ENCODE data around the gene SPTBN5. TPM values are rescaled to one million over a fixed set of nuclear protein-coding genes. Genes with fewer than 3 reads are reported as not detected.

Gene SPTBN5
- total RNA-seq, 4 donors from 2014 or later, result 0.17 to 1.2 (median 0.68) TPM

GRCh38 chr15:41907141-41907540, 13.3 kb upstream of the SPTBN5 start:
- Histone ChIP-seq H3K27me3 (no peaks in the 10 kb centered on the region), H3K27ac (replicated peaks in 1 of 4) (peak overlapping the region in 1 of 4 donors; percentile 18), H3K36me3 (peaks cover 11 to 74% (median 39%) of the 10 kb centered on the region in 4 donors), H3K4me1 (peaks cover 5 to 21% (median 15%) of the 10 kb centered on the region in 4 donors), H3K4me3 (no peak overlapping the region), H3K9me3 (no peaks in the 10 kb centered on the region)
- intact Hi-C loops (cut with DNase I), result no loop called here
- TF ChIP-seq EP300 (IDR thresholded peaks at IDR 0.05) (no peak), POLR2A (IDR thresholded peaks at IDR 0.05; ENCODE audit: low read depth) (no peak), POLR2AphosphoS5 (IDR thresholded peaks at IDR 0.05) (no peak)
- TF ChIP-seq, protein P1, sequence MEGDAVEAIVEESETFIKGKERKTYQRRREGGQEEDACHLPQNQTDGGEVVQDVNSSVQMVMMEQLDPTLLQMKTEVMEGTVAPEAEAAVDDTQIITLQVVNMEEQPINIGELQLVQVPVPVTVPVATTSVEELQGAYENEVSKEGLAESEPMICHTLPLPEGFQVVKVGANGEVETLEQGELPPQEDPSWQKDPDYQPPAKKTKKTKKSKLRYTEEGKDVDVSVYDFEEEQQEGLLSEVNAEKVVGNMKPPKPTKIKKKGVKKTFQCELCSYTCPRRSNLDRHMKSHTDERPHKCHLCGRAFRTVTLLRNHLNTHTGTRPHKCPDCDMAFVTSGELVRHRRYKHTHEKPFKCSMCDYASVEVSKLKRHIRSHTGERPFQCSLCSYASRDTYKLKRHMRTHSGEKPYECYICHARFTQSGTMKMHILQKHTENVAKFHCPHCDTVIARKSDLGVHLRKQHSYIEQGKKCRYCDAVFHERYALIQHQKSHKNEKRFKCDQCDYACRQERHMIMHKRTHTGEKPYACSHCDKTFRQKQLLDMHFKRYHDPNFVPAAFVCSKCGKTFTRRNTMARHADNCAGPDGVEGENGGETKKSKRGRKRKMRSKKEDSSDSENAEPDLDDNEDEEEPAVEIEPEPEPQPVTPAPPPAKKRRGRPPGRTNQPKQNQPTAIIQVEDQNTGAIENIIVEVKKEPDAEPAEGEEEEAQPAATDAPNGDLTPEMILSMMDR (IDR thresholded peaks at IDR 0.05), result no peak
- DNase-seq (ENCODE audit: extremely low spot score), result no peak
- WGBS, result 75% methylated on average over 3 of the region's 3 CpGs

- Histone ChIP-seq H3K4me1 (peaks cover 5 to 17% (median 14%) of the 10 kb centered on the region in 4 donors), H3K4me3 (no peak overlapping the region), H3K36me3 (peaks cover 11 to 70% (median 41%) of the 10 kb centered on the region in 4 donors), H3K27me3 (no peaks in the 10 kb centered on the region), H3K9me3 (no peaks in the 10 kb centered on the region), H3K27ac (replicated peaks in 1 of 4) (peak overlapping the region in 1 of 4 donors; percentile 18)
- 95% methylated on average over 4 of the region's 5 CpGs for WGBS
- TF ChIP-seq EP300 (IDR thresholded peaks at IDR 0.05) (no peak), POLR2A (IDR thresholded peaks at IDR 0.05; ENCODE audit: low read depth) (no peak), POLR2AphosphoS5 (IDR thresholded peaks at IDR 0.05) (no peak)
- TF ChIP-seq, protein P1 (IDR thresholded peaks at IDR 0.05), result no peak
- DNase-seq (ENCODE audit: extremely low spot score), result no peak
- intact Hi-C loops (cut with DNase I), result no loop called here
Observed at GRCh38 chr15:41906608-41907007, 12.8 kb upstream of the SPTBN5 start.

DNA sequence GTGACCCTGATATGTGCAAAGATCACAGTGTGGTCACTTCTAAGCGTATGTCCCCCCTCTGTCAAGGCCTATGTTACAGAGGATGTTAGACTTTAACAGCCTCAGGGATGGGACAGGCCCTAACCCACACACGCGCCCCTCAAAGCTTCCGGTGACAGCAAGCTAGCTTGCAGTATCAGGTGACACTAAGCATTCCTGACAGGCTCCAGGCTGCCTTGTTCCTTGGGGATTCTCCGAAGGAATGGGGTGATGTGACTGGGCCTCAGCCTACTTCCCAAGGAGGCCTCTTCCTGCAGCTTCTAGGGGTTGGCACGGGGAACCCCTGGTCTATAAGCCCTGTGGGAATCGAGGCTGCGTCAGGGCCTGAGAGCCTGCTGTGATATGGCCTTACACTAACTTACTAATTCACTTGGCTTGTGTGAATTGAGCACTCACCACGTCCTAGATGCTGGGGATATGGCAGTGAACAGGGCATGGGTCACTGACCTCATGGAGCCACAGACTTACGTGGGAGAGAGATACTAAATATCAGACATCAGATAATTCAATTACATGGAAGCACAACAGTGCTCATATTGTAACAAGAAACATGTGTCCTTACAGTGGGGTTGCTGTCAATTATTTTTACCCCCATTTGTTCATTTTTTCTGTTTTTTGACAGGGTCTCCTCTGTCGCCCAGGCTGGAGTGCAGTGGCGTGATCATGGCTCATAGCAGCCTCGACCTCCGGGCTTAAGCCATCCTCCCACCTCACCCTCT, 11.4 kb upstream of the SPTBN5 start:
- DNase-seq (ENCODE audit: extremely low spot score), result no peak
- WGBS, result 86% methylated on average over 7 of the region's 14 CpGs
- no peaks in the 10 kb centered on the region for H3K9me3 ChIP-seq
- H3K27ac ChIP-seq (replicated peaks in 1 of 4), result no peak overlapping the region
- TF ChIP-seq EP300 (IDR thresholded peaks at IDR 0.05) (no peak), POLR2AphosphoS5 (IDR thresholded peaks at IDR 0.05) (no peak), POLR2A (IDR thresholded peaks at IDR 0.05; ENCODE audit: low read depth) (no peak)
- TF ChIP-seq, protein P1 (IDR thresholded peaks at IDR 0.05), result no peak
- intact Hi-C loops (cut with DNase I), result no loop called here
- no peaks in the 10 kb centered on the region for H3K27me3 ChIP-seq
- H3K36me3 ChIP-seq, result peaks cover 17 to 73% (median 53%) of the 10 kb centered on the region in 4 donors
- no peak overlapping the region for H3K4me3 ChIP-seq
- peaks cover 5 to 17% (median 14%) of the 10 kb centered on the region in 4 donors for H3K4me1 ChIP-seq

DNA sequence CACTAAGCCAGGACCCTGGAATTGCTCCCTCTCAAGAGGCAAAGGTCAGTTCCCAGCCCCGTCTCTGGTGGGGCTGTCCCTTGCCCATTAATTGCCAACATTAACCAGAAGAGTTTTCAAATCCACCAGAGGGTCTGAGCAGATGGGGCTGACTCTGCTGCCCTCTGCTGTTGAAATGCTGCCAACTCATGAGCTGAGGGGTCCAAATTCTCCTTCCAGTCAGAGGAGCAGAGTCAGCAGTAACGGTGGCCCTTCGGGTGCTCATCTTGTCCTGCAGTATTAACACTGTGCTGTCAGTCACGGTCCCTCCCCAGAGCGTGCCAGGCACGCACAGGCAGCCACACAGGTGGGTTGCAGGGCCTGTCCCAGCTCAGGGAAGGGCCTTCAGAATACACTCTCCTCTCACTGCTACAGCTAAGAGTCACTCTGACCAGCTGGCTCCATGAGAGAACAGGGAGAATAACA, 10.7 kb upstream of the SPTBN5 start:
- DNase-seq (ENCODE audit: extremely low spot score), result no peak
- 0% methylated on average over 1 of the region's 6 CpGs for WGBS
- peaks cover 17 to 73% (median 55%) of the 10 kb centered on the region in 4 donors for H3K36me3 ChIP-seq
- no peak overlapping the region for H3K27ac ChIP-seq (replicated peaks in 1 of 4)
- H3K4me3 ChIP-seq, result no peak overlapping the region
- H3K27me3 ChIP-seq, result no peaks in the 10 kb centered on the region
- no peak for TF ChIP-seq EP300 (IDR thresholded peaks at IDR 0.05)
- TF ChIP-seq, protein P1 (IDR thresholded peaks at IDR 0.05), result peak; percentile 68 to 76 (median 76)
- no peaks in the 10 kb centered on the region for H3K9me3 ChIP-seq
- intact Hi-C loops (cut with DNase I), result no loop called here
- H3K4me1 ChIP-seq, result peaks cover 5 to 17% (median 14%) of the 10 kb centered on the region in 4 donors

Data from esophagus muscularis mucosa (tissue), 4 donors.